ENCODE results near the gene ZNF580. TPM values are rescaled to one million over a fixed set of nuclear protein-coding genes. Genes with fewer than 3 reads are reported as not detected.
A peak's percentile ranks its signal among the peaks of the same experiment; 100 is the strongest.

The ZNF580 gene
- total RNA-seq, 1 donor from 2014 or later, result 11.8 TPM

DNA sequence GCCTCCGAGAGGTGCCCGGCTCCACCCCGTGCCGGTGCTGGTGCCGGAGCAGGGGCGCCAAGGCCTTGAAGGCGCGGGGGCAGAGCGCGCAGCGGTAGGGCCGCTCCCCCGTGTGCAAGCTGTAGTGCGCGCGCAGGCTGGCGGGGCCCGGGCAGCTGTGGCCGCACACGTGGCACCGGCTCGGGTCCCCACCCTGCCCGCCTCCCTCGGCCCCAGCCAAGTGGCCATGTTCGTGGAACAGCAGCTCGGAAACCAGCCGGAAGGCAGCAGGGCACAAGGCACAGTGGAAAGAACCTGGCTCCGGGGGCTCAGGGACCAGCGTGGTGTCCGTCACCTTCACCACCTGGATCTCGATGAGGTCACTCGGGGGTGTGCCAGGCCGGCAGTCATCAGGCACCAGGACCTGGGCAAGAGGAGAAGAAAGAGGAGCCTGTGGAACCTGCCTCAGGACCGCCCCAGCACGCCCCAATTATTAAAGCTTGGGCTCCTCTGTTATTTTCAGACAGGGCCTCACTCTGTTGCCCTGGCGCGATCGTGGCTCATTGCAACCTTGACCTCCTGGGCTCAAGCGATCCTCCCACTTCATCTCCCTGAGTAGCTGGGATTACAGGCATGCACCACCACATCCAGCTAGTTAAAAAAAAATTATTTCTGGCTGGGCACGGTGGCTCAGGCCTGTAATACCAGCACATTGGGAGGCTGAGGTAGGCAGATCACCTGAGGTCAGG, 18.4 kb upstream of the ZNF580 start:
- no peak overlapping the region for H3K4me3 ChIP-seq
- H3K36me3 ChIP-seq, result peaks cover 16% of the 10 kb centered on the region
- TF ChIP-seq, protein P1, sequence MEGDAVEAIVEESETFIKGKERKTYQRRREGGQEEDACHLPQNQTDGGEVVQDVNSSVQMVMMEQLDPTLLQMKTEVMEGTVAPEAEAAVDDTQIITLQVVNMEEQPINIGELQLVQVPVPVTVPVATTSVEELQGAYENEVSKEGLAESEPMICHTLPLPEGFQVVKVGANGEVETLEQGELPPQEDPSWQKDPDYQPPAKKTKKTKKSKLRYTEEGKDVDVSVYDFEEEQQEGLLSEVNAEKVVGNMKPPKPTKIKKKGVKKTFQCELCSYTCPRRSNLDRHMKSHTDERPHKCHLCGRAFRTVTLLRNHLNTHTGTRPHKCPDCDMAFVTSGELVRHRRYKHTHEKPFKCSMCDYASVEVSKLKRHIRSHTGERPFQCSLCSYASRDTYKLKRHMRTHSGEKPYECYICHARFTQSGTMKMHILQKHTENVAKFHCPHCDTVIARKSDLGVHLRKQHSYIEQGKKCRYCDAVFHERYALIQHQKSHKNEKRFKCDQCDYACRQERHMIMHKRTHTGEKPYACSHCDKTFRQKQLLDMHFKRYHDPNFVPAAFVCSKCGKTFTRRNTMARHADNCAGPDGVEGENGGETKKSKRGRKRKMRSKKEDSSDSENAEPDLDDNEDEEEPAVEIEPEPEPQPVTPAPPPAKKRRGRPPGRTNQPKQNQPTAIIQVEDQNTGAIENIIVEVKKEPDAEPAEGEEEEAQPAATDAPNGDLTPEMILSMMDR (IDR thresholded peaks at IDR 0.05; ENCODE audit: borderline replicate concordance), result no peak
- H3K27me3 ChIP-seq (ENCODE audit: low read depth), result no peaks in the 10 kb centered on the region
- H3K4me1 ChIP-seq, result peaks cover 20% of the 10 kb centered on the region
- H3K27ac ChIP-seq (replicated peaks), result peak overlapping the region; percentile 95
- DNase-seq, result no peak
- no peaks in the 10 kb centered on the region for H3K9me3 ChIP-seq (replicated peaks)
- intact Hi-C loops (cut with micrococcal nuclease), result no loop called here

DNA sequence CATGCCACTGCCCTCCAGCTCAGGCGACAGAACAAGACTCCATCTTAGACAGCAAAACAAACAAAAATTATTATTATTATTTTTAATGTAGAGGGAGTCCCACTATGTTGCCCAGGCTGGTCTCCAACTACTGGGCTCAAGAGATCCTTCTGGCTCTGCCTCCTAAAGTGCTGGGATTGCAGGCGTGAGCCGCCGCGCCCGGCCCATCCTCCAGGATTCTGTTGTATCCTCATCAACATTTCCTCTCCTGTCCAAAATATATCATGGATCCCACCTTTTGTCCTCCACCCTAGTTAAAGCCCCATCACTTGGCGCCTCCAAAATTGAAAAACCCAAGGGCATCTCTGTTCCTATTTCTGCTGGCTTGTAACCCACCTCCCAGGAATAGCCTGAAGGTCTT, 17.7 kb upstream of the ZNF580 start:
- Histone ChIP-seq H3K27ac (replicated peaks) (peak overlapping the region; percentile 95), H3K36me3 (peaks cover 10% of the 10 kb centered on the region), H3K4me1 (peaks cover 20% of the 10 kb centered on the region), H3K9me3 (replicated peaks) (no peaks in the 10 kb centered on the region), H3K4me3 (peak overlapping the region; percentile 69), H3K27me3 (ENCODE audit: low read depth) (no peaks in the 10 kb centered on the region)
- no peak for DNase-seq
- TF ChIP-seq, protein P1 (IDR thresholded peaks at IDR 0.05; ENCODE audit: borderline replicate concordance), result no peak
- intact Hi-C loops (cut with micrococcal nuclease), result no loop called here

- H3K27me3 ChIP-seq (ENCODE audit: low read depth), result no peaks in the 10 kb centered on the region
- DNase-seq, result no peak
- no peaks in the 10 kb centered on the region for H3K9me3 ChIP-seq (replicated peaks)
- H3K27ac ChIP-seq (replicated peaks), result peak overlapping the region; percentile 95
- peaks cover 10% of the 10 kb centered on the region for H3K36me3 ChIP-seq
- H3K4me1 ChIP-seq, result peaks cover 20% of the 10 kb centered on the region
- intact Hi-C loops (cut with micrococcal nuclease), result no loop called here
- peak overlapping the region; percentile 69 for H3K4me3 ChIP-seq
- TF ChIP-seq, protein P1 (IDR thresholded peaks at IDR 0.05; ENCODE audit: borderline replicate concordance), result no peak
These were observed 17.2 kb upstream of the ZNF580 start for GRCh38 chr19:55623561-55623960.

DNA sequence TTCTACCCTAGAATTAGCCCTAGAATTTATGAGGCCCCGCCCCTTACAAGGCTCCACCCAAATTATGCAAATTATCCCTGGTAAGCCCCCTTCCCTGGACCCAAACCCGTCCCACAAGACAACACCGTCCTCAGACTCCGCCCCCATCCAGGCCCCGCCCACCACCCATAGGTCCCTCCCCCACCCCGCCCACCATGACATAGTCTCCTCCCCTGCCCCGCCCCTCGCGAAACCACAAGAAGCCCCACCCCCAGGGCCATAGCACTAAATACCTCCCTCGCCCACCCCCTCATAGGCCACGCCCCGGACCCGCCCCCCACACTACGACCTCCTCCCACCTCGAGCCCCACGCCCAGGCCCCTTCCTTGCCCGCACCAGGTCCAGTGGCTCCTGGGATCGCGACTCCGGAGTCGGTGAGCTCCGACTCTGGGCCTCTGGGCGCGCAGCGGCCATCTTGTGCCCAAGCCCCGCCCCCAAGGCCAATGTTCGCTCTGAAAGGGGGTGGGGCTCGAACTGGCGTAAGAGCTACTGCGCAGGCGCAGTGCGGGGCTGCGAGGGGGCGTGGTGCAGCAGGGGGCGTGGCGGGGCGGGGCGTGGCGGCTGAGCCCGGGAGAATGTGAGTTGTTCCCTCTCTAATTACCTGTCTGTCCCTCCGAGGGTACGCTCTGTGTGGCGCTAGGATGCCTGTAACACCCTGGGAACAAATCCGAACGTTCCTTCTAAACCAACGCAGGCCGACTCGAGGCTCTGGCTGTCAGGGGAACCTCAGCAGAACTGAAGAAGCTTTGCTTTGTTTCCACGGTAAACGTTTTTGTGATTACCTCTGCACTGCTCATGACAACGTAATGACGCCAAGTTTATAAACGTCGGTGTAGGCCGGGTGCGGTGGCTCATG, 16.4 kb upstream of the ZNF580 start, which contains the start of gene ZNF784:
Gene ZNF784, minus strand, starts transcription at position 458 of the 895 bp plus-strand sequence. Its CDS starts 5 bp downstream, at position 453.
- no peaks in the 10 kb centered on the region for H3K9me3 ChIP-seq (replicated peaks)
- peaks cover 10% of the 10 kb centered on the region for H3K36me3 ChIP-seq
- DNase-seq, result peak; percentile 92
- TF ChIP-seq, protein P1 (IDR thresholded peaks at IDR 0.05; ENCODE audit: borderline replicate concordance), result no peak
- peak within 1 kb of the TSS; percentile 95 for H3K27ac ChIP-seq (replicated peaks)
- peaks cover 20% of the 10 kb centered on the region for H3K4me1 ChIP-seq
- H3K27me3 ChIP-seq (ENCODE audit: low read depth), result no peaks in the 10 kb centered on the region
- H3K4me3 ChIP-seq, result peak within 1 kb of the TSS; percentile 69
- intact Hi-C loops (cut with micrococcal nuclease), result no loop called here

GRCh38 chr19:55625004-55625326, 15.8 kb upstream of the ZNF580 start:
- TF ChIP-seq, protein P1 (IDR thresholded peaks at IDR 0.05; ENCODE audit: borderline replicate concordance), result no peak
- intact Hi-C loops (cut with micrococcal nuclease), result no loop called here
- DNase-seq, result no peak
- Histone ChIP-seq H3K36me3 (peaks cover 10% of the 10 kb centered on the region), H3K9me3 (replicated peaks) (no peaks in the 10 kb centered on the region), H3K27me3 (ENCODE audit: low read depth) (no peaks in the 10 kb centered on the region), H3K4me1 (peaks cover 20% of the 10 kb centered on the region), H3K4me3 (peak overlapping the region; percentile 69), H3K27ac (replicated peaks) (peak overlapping the region; percentile 95)

Data from left ventricle myocardium inferior (tissue), 1 donor.